Fibroblast of skin of left quadriceps (primary cell): ENCODE measurements around the gene AFF3.
"Not testable (repeated sequence)": the region's sequence is repeated elsewhere in the genome, so short reads cannot be mapped to it uniquely, and the experiment has no call there.

Experiments
- DNase-seq, 2 experiments: peaks; one replicate each; pipeline ENCODE4 v3.0.0-alpha.2; 2013; ENCODE audit warnings: low read depth in 2 of 2

The AFF3 gene

GRCh38 chr2:100142393-100142792 lies at the start of gene AFF3:
TSS of gene AFF3 (minus strand) at chr2:100142590. CDS start at chr2:100104454, 38,136 bp downstream.
- DNase-seq, result no peak

DNA sequence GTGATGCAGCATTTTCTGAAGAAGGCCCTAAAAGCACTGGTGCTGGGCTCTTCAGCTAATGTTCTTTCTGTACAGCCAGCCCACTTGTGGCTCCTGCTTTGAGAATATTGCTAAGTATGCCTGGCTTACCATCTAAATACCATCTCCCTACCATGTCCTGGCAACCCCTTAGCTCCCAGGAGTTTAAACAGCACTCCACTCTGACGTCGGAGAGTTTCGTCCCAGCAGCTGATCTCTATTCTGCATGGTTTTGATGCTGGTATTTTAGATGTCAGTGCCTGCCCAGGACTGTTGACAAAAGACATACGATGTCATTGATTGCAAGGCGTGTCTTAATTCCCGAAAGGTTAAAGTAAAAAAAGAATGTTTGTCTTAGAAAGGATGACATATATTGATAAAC lies 47.0 kb upstream of the AFF3 start:
- DNase-seq, result no peak

GRCh38 chr2:100188326-100188725 lies 45.9 kb upstream of the AFF3 start:
- DNase-seq, result no peak

- DNase-seq, result no peak
These were observed 43.7 kb upstream of the AFF3 start for GRCh38 chr2:100186126-100186525.

GRCh38 chr2:100185516-100185915 lies 43.1 kb upstream of the AFF3 start:
- no peak for DNase-seq

DNA sequence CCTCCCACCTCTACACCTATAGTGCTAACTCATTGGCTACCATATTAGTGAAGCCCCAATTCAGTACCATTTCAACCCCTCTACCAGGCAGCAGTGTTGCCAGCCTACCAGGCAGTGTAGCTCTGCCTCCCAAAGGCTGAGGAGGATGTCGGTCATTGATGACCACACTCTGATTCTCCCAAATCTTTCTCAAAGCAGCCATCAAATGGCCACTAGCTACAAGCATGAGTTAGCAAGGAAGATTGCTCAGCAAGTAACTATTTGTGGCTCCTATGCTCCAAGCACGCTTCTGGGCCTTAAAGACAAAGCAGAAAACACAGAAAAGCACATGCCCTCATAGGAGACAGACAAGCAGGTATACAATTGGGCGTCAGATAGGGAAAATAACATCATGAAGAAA lies 42.7 kb upstream of the AFF3 start:
- no peak for DNase-seq

- DNase-seq, result no peak
These were observed 41.8 kb upstream of the AFF3 start for GRCh38 chr2:100184055-100184737.

DNA sequence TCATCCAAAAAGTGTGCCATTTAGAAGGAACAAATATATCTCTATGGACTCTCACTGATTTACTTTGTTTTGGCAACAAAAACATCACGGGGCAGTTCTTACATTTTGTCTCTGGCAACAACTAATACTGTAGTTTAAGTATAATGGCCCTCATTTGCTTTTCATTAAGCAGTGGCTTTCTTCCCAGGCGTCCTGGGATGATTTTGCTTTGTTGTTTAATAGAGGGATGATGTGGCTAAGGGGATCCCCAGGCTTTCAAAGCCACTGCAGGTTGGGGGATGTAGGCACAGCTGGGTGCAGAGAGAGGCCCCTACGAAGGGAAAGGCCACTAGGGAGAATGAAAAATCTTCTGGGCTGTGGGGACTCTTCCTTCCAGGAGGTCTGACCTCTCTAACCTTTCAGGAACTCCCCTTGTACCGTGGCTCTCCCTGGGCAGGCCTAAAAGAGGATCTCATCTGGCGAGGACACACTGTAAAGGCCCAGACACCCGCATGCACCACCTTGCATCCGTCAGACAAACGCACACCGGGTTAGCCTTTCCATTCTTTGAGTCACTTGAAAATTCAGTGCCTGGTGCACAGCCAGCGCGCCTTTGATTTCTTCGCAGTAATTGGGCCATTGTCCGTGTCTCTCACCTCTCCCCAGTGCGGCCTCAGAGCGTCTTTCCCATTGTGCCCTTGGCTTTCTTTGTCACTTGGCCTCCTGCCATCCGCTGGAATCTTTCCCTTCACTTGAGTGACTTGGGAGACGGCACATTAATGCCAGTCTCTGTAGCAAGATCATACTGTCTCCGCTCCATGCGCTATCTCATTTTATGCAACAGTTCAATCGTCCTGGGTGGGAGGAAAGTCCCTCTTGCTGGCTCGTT lies 40.3 kb upstream of the AFF3 start:
- DNase-seq, result peak; percentile 31 to 42

- DNase-seq, result no peak
These were observed 38.1 kb upstream of the AFF3 start for GRCh38 chr2:100180503-100180902.

DNA sequence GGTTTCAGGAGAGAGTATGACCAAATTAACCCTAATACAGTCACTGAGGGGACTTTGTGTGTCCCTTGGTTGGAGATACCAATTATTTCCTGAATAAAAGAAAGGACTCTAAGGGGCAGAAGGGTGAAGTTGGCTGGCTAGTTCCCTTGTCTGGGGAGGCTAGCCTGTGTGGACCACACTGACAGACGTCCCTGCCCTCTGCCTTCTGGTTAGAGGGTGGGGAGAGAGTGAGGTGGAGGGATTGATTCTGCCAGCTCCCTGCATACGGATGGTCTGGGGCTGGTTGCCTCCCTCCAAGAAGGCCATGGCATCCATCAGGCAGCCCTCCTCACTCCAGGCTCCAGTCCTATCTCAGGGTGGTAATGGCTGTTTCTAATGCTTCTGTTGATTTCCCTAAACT lies 37.4 kb upstream of the AFF3 start:
- no peak for DNase-seq

DNA sequence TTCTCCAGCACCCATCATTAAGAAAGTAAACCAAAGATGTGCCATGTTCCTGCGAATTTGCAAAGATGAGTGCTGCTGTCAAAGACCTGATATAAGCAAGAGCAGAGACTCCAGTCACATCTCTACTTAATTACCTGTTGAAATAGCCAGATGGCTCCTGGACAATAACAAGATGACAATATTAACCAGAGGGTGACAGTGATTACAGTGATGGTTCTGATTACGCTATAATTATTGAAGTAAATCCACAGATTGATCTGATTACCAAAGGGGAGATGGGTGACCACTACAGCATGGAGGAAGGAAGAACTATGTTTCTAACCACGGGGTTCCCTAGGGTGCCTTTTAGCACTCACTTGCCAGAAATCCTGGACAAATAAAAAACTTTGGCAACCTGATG lies 36.5 kb upstream of the AFF3 start:
- no peak for DNase-seq

- no peak for DNase-seq
These were observed 35.8 kb upstream of the AFF3 start for GRCh38 chr2:100178085-100178788.

GRCh38 chr2:100176925-100177324 lies 34.5 kb upstream of the AFF3 start:
- no peak for DNase-seq

GRCh38 chr2:100174026-100174431 lies 31.6 kb upstream of the AFF3 start:
- DNase-seq, result peak; percentile 44 to 57

DNA sequence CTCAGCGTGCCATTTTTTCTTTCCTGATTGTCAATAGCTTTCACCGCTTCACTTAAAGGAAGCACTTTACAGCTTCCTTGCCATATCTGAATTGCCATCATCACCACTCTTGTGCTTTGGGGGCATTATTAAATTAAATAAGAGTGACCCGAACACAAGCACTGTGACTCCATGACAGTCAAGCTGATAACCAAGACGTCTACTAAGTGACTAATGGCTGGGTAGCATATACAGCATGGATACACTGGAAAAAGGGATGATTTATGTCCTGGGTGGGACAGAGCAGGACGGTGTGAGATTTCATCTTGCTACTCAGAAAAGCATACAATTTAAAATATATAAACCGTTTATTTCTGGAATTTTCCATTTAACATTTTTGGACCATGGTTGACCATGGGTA lies 24.3 kb upstream of the AFF3 start:
- no peak for DNase-seq

- DNase-seq, result no peak
These were observed 21.2 kb upstream of the AFF3 start for GRCh38 chr2:100163605-100164004.

GRCh38 chr2:100161945-100162620 lies 19.7 kb upstream of the AFF3 start:
- DNase-seq, result no peak

DNA sequence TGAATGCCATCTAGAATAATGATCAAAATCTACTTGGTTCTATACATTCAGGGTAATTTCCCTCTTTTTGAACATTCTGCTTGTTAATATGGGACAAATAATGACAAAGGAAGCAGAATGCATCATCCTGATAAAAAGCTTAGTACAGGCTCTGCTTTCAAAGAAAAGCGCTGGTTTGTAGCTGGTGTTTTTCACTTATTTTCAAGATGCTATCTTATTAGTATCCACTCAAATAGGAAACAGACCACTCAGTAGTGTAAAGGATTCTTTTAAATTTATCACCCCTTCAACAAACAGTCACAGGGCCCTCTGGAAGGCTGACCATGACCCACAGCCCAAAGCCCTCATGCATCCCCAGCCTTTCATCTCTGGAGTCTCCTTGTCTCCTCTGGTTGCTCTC lies 18.0 kb upstream of the AFF3 start:
- no peak for DNase-seq

GRCh38 chr2:100151832-100152231 lies 9.4 kb upstream of the AFF3 start:
- DNase-seq, result not testable (repeated sequence)

DNA sequence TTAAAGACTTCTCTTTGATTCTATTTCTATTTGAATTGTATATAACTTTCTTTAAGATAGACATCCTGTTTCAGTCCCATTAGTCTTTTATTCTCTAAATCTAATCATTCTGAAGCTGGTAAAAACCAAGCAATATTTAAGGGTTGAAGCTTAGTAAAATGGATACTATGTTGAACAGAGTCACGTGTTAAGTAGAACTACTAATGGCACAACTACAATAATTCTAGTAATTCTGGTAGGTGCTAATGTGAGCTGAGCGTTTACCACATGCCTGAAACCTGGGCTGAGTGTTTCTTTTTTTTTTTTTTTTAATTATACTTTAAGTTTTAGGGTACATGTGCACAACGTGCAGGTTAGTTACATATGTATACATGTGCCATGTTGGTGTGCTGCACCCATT lies 8.9 kb upstream of the AFF3 start:
- DNase-seq, result no peak

DNA sequence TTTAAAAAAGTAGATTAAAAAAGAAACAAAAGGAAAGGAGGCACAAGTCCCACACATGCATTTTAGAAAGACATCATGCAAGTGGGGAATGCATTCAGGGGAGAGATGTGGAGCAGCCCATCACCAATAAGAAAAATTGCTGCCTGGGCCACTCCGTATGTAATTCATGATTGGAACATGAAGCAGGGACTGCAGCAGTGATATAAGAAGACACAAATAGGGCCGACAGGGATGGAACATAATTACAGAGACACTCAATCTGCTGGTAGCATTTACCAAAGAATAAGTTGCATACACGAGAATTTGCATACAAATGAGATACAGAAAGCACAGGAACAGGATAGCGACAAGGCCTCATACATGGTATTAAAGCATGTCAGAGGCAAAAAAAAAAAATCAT lies 6.5 kb upstream of the AFF3 start:
- DNase-seq, result no peak

GRCh38 chr2:100146657-100146960 lies 4.2 kb upstream of the AFF3 start:
- no peak for DNase-seq
